AG10803 (cell line): ENCODE data around the gene MTAP.

Experiments used
- DNase-seq: peaks from one replicate; pipeline ENCODE4 v3.0.0; 2010; ENCODE audit warnings: low read depth
- H3K4me3 ChIP-seq: 2 replicates; pipeline ENCODE4 v1.5.1; 2011; ENCODE audit warnings: mild to moderate bottlenecking, low read length, control low read depth
- CTCF ChIP-seq: conservative IDR thresholded peaks from 2 replicates; pipeline ENCODE4 v1.5.1; 2011; ENCODE audit warnings: mild to moderate bottlenecking, low read length, control low read depth, inconsistent platforms

MTAP gene

GRCh38 chr9:21966140-21966851, 163.9 kb downstream of the MTAP start:
- H3K4me3 ChIP-seq, result no peak overlapping the region
- no peak for DNase-seq
- TF ChIP-seq CTCF, result no peak

- TF ChIP-seq CTCF, result no peak
- DNase-seq, result no peak
- H3K4me3 ChIP-seq, result no peak overlapping the region
Measured at GRCh38 chr9:21967169-21967568, 164.7 kb downstream of the MTAP start.

GRCh38 chr9:21967702-21968101, 165.3 kb downstream of the MTAP start:
- TF ChIP-seq CTCF, result no peak
- no peak for DNase-seq
- no peak overlapping the region for H3K4me3 ChIP-seq

GRCh38 chr9:21968331-21969010, 166.0 kb downstream of the MTAP start:
- TF ChIP-seq CTCF, result no peak
- DNase-seq, result peak; percentile 29
- peak overlapping the region; percentile 34 for H3K4me3 ChIP-seq

GRCh38 chr9:21969011-21969940, 166.8 kb downstream of the MTAP start:
- no peak for DNase-seq
- H3K4me3 ChIP-seq, result no peak overlapping the region
- TF ChIP-seq CTCF, result no peak

GRCh38 chr9:21969951-21970799, 167.7 kb downstream of the MTAP start:
- TF ChIP-seq CTCF, result no peak
- DNase-seq, result no peak
- H3K4me3 ChIP-seq, result no peak overlapping the region
